HEK293 (cell line): Measurements from ENCODE around the gene KEAP1.

ENCODE experiments used
- ATF2 ChIP-seq: fragments of 450-650 bp; formaldehyde crosslinking; IDR thresholded peaks from 2 replicates; pipeline ENCODE4 v1.5.1; 2016; ENCODE audit warnings: missing biosample characterization, missing genetic modification characterization, low read depth
- CTCF ChIP-seq: fragments of 450-650 bp; formaldehyde crosslinking; IDR thresholded peaks from 2 replicates; pipeline ENCODE4 v1.5.1; 2016; ENCODE audit warnings: missing biosample characterization, missing genetic modification characterization
- HOXA7 ChIP-seq: sonication (generic); formaldehyde crosslinking; IDR thresholded peaks from 2 replicates; pipeline ENCODE4 v1.8.1; 2022; ENCODE audit warnings: missing genetic modification reagents, borderline replicate concordance
- KLF8 ChIP-seq: fragments of 450-650 bp; formaldehyde crosslinking; IDR thresholded peaks from 2 replicates; pipeline ENCODE4 v1.5.1; 2016; ENCODE audit warnings: missing biosample characterization, missing genetic modification characterization
- TCF7L2 ChIP-seq: IDR thresholded peaks from 2 replicates; pipeline ENCODE4 v1.6.1; 2011; ENCODE audit warnings: low read depth, mild to moderate bottlenecking, inconsistent platforms, low read length, moderate library complexity, borderline replicate concordance
- ZBTB17 ChIP-seq: fragments of 450-650 bp; formaldehyde crosslinking; IDR thresholded peaks from 2 replicates; pipeline ENCODE4 v1.5.1; 2016; ENCODE audit warnings: missing biosample characterization, missing genetic modification characterization
- ZBTB44 ChIP-seq: fragments of 450-650 bp; IDR thresholded peaks from 2 replicates; pipeline ENCODE4 v1.5.1; 2018; ENCODE audit warnings: missing biosample characterization, mild to moderate bottlenecking, missing genetic modification characterization
- ZFHX2 ChIP-seq: fragments of 450-650 bp; formaldehyde crosslinking; conservative IDR thresholded peaks from 2 replicates; pipeline ENCODE4 v1.5.1; 2016; ENCODE audit warnings: missing biosample characterization, missing genetic modification characterization
- ZNF174 ChIP-seq: fragments of 450-650 bp; formaldehyde crosslinking; IDR thresholded peaks from 2 replicates; pipeline ENCODE4 v1.5.0; 2017; ENCODE audit warnings: missing biosample characterization, mild to moderate bottlenecking, missing genetic modification characterization
- ZNF302 ChIP-seq: fragments of 450-650 bp; formaldehyde crosslinking; IDR thresholded peaks from 2 replicates; pipeline ENCODE4 v1.5.1; 2016; ENCODE audit warnings: missing biosample characterization, missing genetic modification characterization, low read depth
- ZNF600 ChIP-seq: fragments of 450-650 bp; formaldehyde crosslinking; IDR thresholded peaks from 2 replicates; pipeline ENCODE4 v1.5.1; 2016; ENCODE audit warnings: missing biosample characterization, missing genetic modification characterization
- ZNF629 ChIP-seq: fragments of 450-650 bp; formaldehyde crosslinking; IDR thresholded peaks from 2 replicates; pipeline ENCODE4 v1.5.1; 2017; ENCODE audit warnings: missing biosample characterization, missing genetic modification characterization
- ZNF658 ChIP-seq: fragments of 450-650 bp; formaldehyde crosslinking; IDR thresholded peaks from 2 replicates; pipeline ENCODE4; 2016; ENCODE audit warnings: missing biosample characterization, missing genetic modification characterization

- TF ChIP-seq ZNF302 (tag by site-specific recombination) (no peak), ZNF658 (tag by site-specific recombination) (no peak), CTCF (no peak), ZBTB17 (tag by site-specific recombination) (no peak), ATF2 (tag by site-specific recombination) (no peak), ZNF174 (tag by site-specific recombination) (no peak), HOXA7 (CRISPR knock-in tag) (no peak), ZNF629 (no peak), ZBTB44 (tag by site-specific recombination) (no peak), TCF7L2 (no peak), ZNF600 (tag by site-specific recombination) (no peak), ZFHX2 (tag by site-specific recombination) (no peak), KLF8 (tag by site-specific recombination) (no peak)
Measured at GRCh38 chr19:10491472-10492047, 11.6 kb downstream of the KEAP1 start.
